ENCODE results near the gene SORBS1.
"Not testable (repeated sequence)": the region's sequence is repeated elsewhere in the genome, so short reads cannot be mapped to it uniquely, and the experiment has no call there.

Gene SORBS1

GRCh38 chr10:95485056-95485844 is 75.9 kb downstream of the SORBS1 start:
- no peak for DNase-seq (ENCODE audit: low read depth in 2 of 2)

- DNase-seq (ENCODE audit: low read depth in 2 of 2): no peak
Observed at GRCh38 chr10:95482501-95483233, 78.5 kb downstream of the SORBS1 start.

GRCh38 chr10:95480901-95481491 is 80.2 kb downstream of the SORBS1 start:
- DNase-seq (ENCODE audit: low read depth in 2 of 2): no peak

GRCh38 chr10:95480102-95480900 is 80.9 kb downstream of the SORBS1 start:
- DNase-seq (ENCODE audit: low read depth in 2 of 2): no peak

GRCh38 chr10:95478935-95479334 is 82.2 kb downstream of the SORBS1 start:
- DNase-seq (ENCODE audit: low read depth in 2 of 2): no peak

GRCh38 chr10:95478185-95478584 is 83.0 kb downstream of the SORBS1 start:
- DNase-seq (ENCODE audit: low read depth in 2 of 2): no peak

GRCh38 chr10:95477175-95477520 is 84.0 kb downstream of the SORBS1 start:
- no peak for DNase-seq (ENCODE audit: low read depth in 2 of 2)

- no peak for DNase-seq (ENCODE audit: low read depth in 2 of 2)
Observed at GRCh38 chr10:95476469-95477174, 84.5 kb downstream of the SORBS1 start.

GRCh38 chr10:95475827-95476468 is 85.2 kb downstream of the SORBS1 start:
- DNase-seq (ENCODE audit: low read depth in 2 of 2): no peak

- no peak for DNase-seq (ENCODE audit: low read depth in 2 of 2)
Observed at GRCh38 chr10:95475003-95475383, 86.2 kb downstream of the SORBS1 start.

GRCh38 chr10:95474228-95475002 is 86.8 kb downstream of the SORBS1 start:
- no peak for DNase-seq (ENCODE audit: low read depth in 2 of 2)

- no peak for DNase-seq (ENCODE audit: low read depth in 2 of 2)
Observed at GRCh38 chr10:95472304-95473088, 88.7 kb downstream of the SORBS1 start.

- DNase-seq (ENCODE audit: low read depth in 2 of 2): no peak
Observed at GRCh38 chr10:95469676-95470075, 91.5 kb downstream of the SORBS1 start.

GRCh38 chr10:95469251-95469650 is 91.9 kb downstream of the SORBS1 start:
- DNase-seq (ENCODE audit: low read depth in 2 of 2): no peak

GRCh38 chr10:95467642-95468041 is 93.5 kb downstream of the SORBS1 start:
- DNase-seq (ENCODE audit: low read depth in 2 of 2): not testable (repeated sequence)

GRCh38 chr10:95467162-95467599 is 94.0 kb downstream of the SORBS1 start:
- DNase-seq (ENCODE audit: low read depth in 2 of 2): no peak

GRCh38 chr10:95466436-95466835 is 94.7 kb downstream of the SORBS1 start:
- DNase-seq (ENCODE audit: low read depth in 2 of 2): no peak

GRCh38 chr10:95464280-95464679 is 96.9 kb downstream of the SORBS1 start:
- DNase-seq (ENCODE audit: low read depth in 2 of 2): no peak
